Fibroblast of lung (primary cell): ENCODE measurements around the gene SPTBN1. TPM values are rescaled to one million over a fixed set of nuclear protein-coding genes. Genes with fewer than 3 reads are reported as not detected.

Source experiments
- DNase-seq, 2 donors: peaks; one replicate each; pipeline versions ENCODE4 v3.0.0 to v3.0.0-alpha.2; 2010; ENCODE audit warnings: low read depth in 2 of 2
- H2AFZ ChIP-seq: 2 replicates; pipeline ENCODE4 v1.5.1; 2012; ENCODE audit warnings: low read length, control low read depth, inconsistent platforms
- H3K27ac ChIP-seq: 2 replicates; pipeline ENCODE4 v1.5.1; 2011; ENCODE audit warnings: low read length, control low read depth; ENCODE audit not compliant: insufficient read depth
- H3K27me3 ChIP-seq: 2 replicates; pipeline ENCODE4 v1.5.1; 2011; ENCODE audit warnings: mild to moderate bottlenecking, low read length; ENCODE audit not compliant: control insufficient read depth, insufficient read depth
- H3K36me3 ChIP-seq: 2 replicates; pipeline ENCODE4 v1.5.1; 2011; ENCODE audit warnings: low read length; ENCODE audit not compliant: control insufficient read depth, insufficient read depth
- H3K4me1 ChIP-seq: 2 replicates; pipeline ENCODE4 v1.5.1; 2011; ENCODE audit warnings: low read length; ENCODE audit not compliant: control insufficient read depth, insufficient read depth; ENCODE audit errors: extremely low read depth
- H3K4me2 ChIP-seq: 2 replicates; pipeline ENCODE4 v1.5.1; 2011; ENCODE audit warnings: low read length, control low read depth; ENCODE audit not compliant: insufficient read depth; ENCODE audit errors: extremely low read depth
- H3K4me3 ChIP-seq, 4 experiments: fragments of 200-600 bp in 1 of 4; sonication (generic) in 1 of 4; replicated peaks in 1 of 4; 2 replicates each; pipeline ENCODE4 v1.5.1; 2011 to 2016; ENCODE audit warnings: low read length in 4 of 4, low read depth in 3 of 4, mild to moderate bottlenecking in 3 of 4, control low read depth in 2 of 4, inconsistent platforms in 1 of 4, mixed read lengths in 1 of 4; ENCODE audit not compliant: insufficient read depth in 1 of 4; ENCODE audit errors: control extremely low read depth in 1 of 4
- H3K79me2 ChIP-seq: 2 replicates; pipeline ENCODE4 v1.5.1; 2012; ENCODE audit warnings: mild to moderate bottlenecking, low read length, inconsistent platforms; ENCODE audit not compliant: control insufficient read depth, insufficient read depth
- H3K9ac ChIP-seq: 2 replicates; pipeline ENCODE4 v1.5.1; 2011; ENCODE audit warnings: mild to moderate bottlenecking, low read length, control low read depth; ENCODE audit not compliant: insufficient read depth
- H3K9me3 ChIP-seq: 2 replicates; pipeline ENCODE4 v1.5.1; 2012; ENCODE audit warnings: low read depth, low read length; ENCODE audit not compliant: control insufficient read depth, insufficient read depth
- H4K20me1 ChIP-seq: 2 replicates; pipeline ENCODE4 v1.5.1; 2011; ENCODE audit warnings: low read length; ENCODE audit not compliant: control insufficient read depth, insufficient read depth; ENCODE audit errors: extremely low read depth
- EZH2 ChIP-seq: IDR thresholded peaks from 2 replicates; pipeline ENCODE4 v1.5.1; 2012; ENCODE audit warnings: low read length, control low read depth, mild to moderate bottlenecking; ENCODE audit errors: missing control alignments
- polyA plus RNA-seq, 2 donors: library from polyadenylated mRNA; depleted of rRNA in 1 of 2; stranded (reverse) in 1 of 2; unstranded in 1 of 2; fragments of >200 nt; gene quantifications; 2 replicates each; pipeline ENCODE4 v1.2.1, GENCODE V29; 2011 to 2012; ENCODE audit warnings: missing spikeins in 1 of 2
- total RNA-seq: library from RNA; depleted of rRNA; stranded (reverse); fragments of >200 nt; gene quantifications from 2 replicates; pipeline ENCODE4 v1.2.1, GENCODE V29; 2014
- TF ChIP-seq, protein P1 (sequence below), 2 donors: IDR thresholded peaks in 1 of 2; conservative IDR thresholded peaks in 1 of 2; 1 replicate in 1 of 2; 2 replicates in 1 of 2; pipeline ENCODE4 v1.5.1; 2011 to 2012; ENCODE audit warnings: low read length in 2 of 2, control low read depth in 1 of 2, inconsistent platforms in 1 of 2, low read depth in 1 of 2, mild to moderate bottlenecking in 1 of 2

The SPTBN1 gene
- total and polyA plus RNA-seq, 2 donors (not counting 1 experiment from before 2014, with no cell fraction given), result 123 to 325 TPM

DNA sequence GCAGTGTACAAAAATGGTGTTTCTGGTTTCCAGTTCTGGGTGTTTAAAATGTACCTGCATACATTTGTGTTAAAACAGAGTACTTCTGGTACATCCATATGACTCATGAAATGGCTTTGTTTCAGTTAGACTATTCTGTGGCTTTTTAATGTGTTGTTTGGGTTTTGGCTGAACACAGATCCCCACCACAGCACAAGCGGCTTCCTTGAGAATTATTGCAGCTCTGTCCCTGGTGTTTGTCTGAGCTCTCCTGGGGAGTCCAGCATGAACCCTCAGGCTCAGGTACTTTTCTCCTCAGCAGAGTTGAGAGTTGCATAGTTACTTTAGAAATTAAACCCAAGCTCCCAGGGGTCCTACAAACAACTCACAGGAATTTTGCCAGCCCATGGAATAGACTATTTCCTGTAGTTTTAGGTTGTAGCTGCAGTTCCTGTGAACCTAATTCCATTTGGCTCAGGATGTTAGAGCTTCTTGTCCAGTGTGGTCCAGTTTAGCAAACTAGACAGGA is 202.5 kb downstream of the SPTBN1 start:
- Histone ChIP-seq H2AFZ (no peak overlapping the region), H3K27me3 (no peaks in the 10 kb centered on the region), H3K9ac (no peak overlapping the region), H3K4me3 (no peak overlapping the region), H4K20me1 (no peaks in the 10 kb centered on the region), H3K36me3 (peaks cover 30% of the 10 kb centered on the region), H3K79me2 (no peaks in the 10 kb centered on the region), H3K4me2 (no peak overlapping the region), H3K9me3 (no peaks in the 10 kb centered on the region), H3K4me1 (peaks cover 2% of the 10 kb centered on the region), H3K27ac (no peak overlapping the region)
- TF ChIP-seq, protein P1, sequence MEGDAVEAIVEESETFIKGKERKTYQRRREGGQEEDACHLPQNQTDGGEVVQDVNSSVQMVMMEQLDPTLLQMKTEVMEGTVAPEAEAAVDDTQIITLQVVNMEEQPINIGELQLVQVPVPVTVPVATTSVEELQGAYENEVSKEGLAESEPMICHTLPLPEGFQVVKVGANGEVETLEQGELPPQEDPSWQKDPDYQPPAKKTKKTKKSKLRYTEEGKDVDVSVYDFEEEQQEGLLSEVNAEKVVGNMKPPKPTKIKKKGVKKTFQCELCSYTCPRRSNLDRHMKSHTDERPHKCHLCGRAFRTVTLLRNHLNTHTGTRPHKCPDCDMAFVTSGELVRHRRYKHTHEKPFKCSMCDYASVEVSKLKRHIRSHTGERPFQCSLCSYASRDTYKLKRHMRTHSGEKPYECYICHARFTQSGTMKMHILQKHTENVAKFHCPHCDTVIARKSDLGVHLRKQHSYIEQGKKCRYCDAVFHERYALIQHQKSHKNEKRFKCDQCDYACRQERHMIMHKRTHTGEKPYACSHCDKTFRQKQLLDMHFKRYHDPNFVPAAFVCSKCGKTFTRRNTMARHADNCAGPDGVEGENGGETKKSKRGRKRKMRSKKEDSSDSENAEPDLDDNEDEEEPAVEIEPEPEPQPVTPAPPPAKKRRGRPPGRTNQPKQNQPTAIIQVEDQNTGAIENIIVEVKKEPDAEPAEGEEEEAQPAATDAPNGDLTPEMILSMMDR (conservative IDR thresholded peaks at IDR 0.05 in 1 of 2, IDR thresholded peaks at IDR 0.05 in 1 of 2; ENCODE audit: low read depth in 1 of 2, low read length in 2 of 2), result no peak
- no peak for TF ChIP-seq EZH2
- peak; percentile 53 to 77 for DNase-seq

DNA sequence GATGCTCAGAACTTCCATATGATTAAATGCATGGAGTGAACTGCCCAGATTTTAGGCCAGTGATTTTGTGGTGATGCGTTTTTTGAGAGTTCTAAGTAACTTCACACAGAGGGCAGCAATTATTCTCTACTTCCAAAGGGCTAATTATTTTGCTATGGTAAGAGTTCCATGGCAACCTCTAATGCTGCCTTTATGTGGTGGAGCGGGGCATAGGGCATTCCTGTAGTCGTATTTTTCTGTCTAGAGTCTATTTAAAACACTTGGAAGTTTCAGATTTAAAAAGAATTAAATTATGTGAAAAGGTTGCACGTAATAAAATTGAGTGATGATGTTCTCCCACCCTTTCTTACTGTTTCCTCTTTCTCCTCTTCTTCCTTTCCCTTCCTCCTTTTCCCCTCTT is 203.4 kb downstream of the SPTBN1 start:
- no peaks in the 10 kb centered on the region for H3K27me3 ChIP-seq
- peaks cover 32% of the 10 kb centered on the region for H3K36me3 ChIP-seq
- no peaks in the 10 kb centered on the region for H3K79me2 ChIP-seq
- no peak overlapping the region for H3K27ac ChIP-seq
- H3K4me3 ChIP-seq, result no peak overlapping the region
- no peaks in the 10 kb centered on the region for H3K9me3 ChIP-seq
- DNase-seq, result no peak
- no peak overlapping the region for H3K4me2 ChIP-seq
- no peaks in the 10 kb centered on the region for H4K20me1 ChIP-seq
- H3K4me1 ChIP-seq, result peaks cover 2% of the 10 kb centered on the region
- H3K9ac ChIP-seq, result no peak overlapping the region
- TF ChIP-seq, protein P1 (conservative IDR thresholded peaks at IDR 0.05 in 1 of 2, IDR thresholded peaks at IDR 0.05 in 1 of 2; ENCODE audit: low read depth in 1 of 2, low read length in 2 of 2), result no peak
- TF ChIP-seq EZH2, result no peak
- no peak overlapping the region for H2AFZ ChIP-seq

DNA sequence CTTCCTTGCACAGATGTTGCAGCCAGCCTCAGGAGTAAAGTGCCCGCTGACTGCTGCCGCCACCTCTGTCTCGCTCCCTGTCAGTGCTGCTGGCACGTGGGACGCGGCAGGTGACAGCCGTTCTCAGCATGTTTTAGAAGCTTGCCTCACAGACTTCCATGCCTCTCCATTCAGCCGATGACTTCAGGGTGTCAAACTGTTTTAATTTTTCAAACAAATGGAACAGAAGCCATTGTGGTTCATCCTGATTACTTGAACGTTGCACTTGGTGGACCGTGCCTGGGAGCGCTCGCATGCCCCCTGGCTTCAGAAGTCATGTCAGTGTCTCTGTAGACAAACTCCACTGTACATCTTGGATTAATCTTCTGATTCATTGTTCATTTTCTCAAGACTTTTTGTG is 204.6 kb downstream of the SPTBN1 start:
- Histone ChIP-seq H3K9me3 (no peaks in the 10 kb centered on the region), H2AFZ (no peak overlapping the region), H3K27ac (no peak overlapping the region), H3K79me2 (no peaks in the 10 kb centered on the region), H4K20me1 (no peaks in the 10 kb centered on the region), H3K9ac (no peak overlapping the region), H3K27me3 (no peaks in the 10 kb centered on the region), H3K4me3 (no peak overlapping the region), H3K36me3 (peaks cover 30% of the 10 kb centered on the region), H3K4me1 (peaks cover 5% of the 10 kb centered on the region), H3K4me2 (no peak overlapping the region)
- no peak for TF ChIP-seq EZH2
- TF ChIP-seq, protein P1 (conservative IDR thresholded peaks at IDR 0.05 in 1 of 2, IDR thresholded peaks at IDR 0.05 in 1 of 2; ENCODE audit: low read depth in 1 of 2, low read length in 2 of 2), result peak in 1 of 2 donors; percentile 7
- no peak for DNase-seq
